ENCODE measurements around the gene BCAT1. TPM values are rescaled to one million over a fixed set of nuclear protein-coding genes. Genes with fewer than 3 reads are reported as not detected.

BCAT1 gene
- total and polyA plus RNA-seq, 2 of the 8 experiments (the other 6 are each of a cell fraction or from before 2014, with no cell fraction given), result 19.7 to 263 TPM

DNA sequence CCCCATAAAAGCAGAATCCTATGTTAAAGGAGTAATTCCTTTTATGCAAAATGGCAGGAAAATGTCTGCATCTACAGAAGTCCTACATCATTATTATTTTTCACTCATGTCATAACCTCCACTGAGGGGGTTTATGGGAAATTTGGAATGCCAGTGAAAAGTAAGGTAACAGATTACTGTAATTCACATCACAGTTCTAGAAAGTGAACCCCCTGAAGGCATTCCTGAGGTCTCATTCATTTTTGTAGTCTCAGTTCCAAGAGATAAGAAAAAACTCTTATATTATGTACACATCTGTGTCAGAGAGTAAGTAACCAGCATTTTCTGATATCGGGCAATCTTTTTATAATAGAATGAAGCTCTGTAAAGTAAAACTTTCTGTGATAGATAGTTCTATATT lies 28.8 kb upstream of the BCAT1 start (continued):
- TF ChIP-seq SP4 (IDR thresholded peaks at IDR 0.05; ENCODE audit: low read length) (no peak), EGR1 (IDR thresholded peaks at IDR 0.05; ENCODE audit: borderline replicate concordance, low read depth, low read length) (no peak), SIX5 (IDR thresholded peaks at IDR 0.05; ENCODE audit: low read depth, low read length) (no peak), KDM5A (IDR thresholded peaks at IDR 0.05; ENCODE audit: low read length) (no peak)

Measured in H1 (cell line).